C4-2B (cell line): ENCODE results near the gene MMS19.

Experiments
- H3K27ac ChIP-seq: fragments of 450-650 bp; 2 replicates; pipeline ENCODE4 v1.5.1; 2017
- ZFX ChIP-seq: fragments of 450-650 bp; IDR thresholded peaks from 2 replicates; pipeline ENCODE4 v1.6.1; 2017
- TF ChIP-seq, protein P1 (sequence below): fragments of 450-650 bp; conservative IDR thresholded peaks from 2 replicates; pipeline ENCODE4 v1.5.1; 2017; ENCODE audit warnings: mild to moderate bottlenecking

Gene MMS19

DNA sequence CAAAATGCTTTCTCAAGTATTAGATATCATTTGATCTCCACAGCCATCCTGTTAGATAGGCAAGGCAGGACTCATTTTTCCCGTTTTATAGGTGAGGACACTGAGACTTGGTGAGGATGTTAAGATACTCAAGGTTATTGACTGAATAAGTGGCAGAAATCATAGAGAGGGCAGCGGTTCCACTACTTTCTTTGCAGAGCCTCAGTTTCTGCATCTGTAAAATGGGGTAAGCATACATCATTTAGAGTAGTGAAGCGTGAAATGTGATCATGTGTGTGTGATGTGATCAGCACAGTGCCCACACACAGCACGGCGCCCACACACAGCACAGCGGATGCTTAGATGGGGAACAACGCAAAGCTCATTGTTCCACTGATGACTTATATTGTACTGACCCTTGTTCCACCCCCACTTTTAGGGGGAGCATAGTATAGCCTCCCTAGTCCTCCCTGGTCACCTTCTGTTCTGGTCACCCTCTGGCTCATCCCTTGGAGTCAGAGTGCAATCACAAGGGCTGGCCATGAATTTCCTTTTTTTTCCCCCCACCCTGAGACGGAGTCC, 11.0 kb upstream of the MMS19 start:
- no peak overlapping the region for H3K27ac ChIP-seq
- TF ChIP-seq, protein P1, sequence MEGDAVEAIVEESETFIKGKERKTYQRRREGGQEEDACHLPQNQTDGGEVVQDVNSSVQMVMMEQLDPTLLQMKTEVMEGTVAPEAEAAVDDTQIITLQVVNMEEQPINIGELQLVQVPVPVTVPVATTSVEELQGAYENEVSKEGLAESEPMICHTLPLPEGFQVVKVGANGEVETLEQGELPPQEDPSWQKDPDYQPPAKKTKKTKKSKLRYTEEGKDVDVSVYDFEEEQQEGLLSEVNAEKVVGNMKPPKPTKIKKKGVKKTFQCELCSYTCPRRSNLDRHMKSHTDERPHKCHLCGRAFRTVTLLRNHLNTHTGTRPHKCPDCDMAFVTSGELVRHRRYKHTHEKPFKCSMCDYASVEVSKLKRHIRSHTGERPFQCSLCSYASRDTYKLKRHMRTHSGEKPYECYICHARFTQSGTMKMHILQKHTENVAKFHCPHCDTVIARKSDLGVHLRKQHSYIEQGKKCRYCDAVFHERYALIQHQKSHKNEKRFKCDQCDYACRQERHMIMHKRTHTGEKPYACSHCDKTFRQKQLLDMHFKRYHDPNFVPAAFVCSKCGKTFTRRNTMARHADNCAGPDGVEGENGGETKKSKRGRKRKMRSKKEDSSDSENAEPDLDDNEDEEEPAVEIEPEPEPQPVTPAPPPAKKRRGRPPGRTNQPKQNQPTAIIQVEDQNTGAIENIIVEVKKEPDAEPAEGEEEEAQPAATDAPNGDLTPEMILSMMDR, result no peak
- no peak for TF ChIP-seq ZFX

DNA sequence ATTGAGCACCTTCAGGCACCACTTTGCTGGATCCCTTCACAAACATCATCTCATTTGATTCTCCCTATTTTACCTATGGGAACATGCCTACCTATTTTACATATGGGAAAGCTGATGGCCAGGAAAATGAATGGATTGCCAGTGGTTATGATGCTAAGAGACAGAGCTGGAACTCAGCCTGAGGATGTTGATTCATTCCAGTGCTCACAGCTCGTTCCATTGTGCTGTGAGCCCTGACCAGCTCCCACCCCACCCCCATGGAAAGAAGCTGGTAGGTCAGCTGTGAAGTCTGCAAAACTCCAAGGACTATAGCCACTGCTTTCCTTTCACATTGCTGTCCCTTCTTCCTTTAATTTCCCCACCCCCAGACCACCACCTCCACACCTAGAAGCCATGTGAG, 10.1 kb upstream of the MMS19 start:
- TF ChIP-seq, protein P1, result no peak
- TF ChIP-seq ZFX, result no peak
- no peak overlapping the region for H3K27ac ChIP-seq

DNA sequence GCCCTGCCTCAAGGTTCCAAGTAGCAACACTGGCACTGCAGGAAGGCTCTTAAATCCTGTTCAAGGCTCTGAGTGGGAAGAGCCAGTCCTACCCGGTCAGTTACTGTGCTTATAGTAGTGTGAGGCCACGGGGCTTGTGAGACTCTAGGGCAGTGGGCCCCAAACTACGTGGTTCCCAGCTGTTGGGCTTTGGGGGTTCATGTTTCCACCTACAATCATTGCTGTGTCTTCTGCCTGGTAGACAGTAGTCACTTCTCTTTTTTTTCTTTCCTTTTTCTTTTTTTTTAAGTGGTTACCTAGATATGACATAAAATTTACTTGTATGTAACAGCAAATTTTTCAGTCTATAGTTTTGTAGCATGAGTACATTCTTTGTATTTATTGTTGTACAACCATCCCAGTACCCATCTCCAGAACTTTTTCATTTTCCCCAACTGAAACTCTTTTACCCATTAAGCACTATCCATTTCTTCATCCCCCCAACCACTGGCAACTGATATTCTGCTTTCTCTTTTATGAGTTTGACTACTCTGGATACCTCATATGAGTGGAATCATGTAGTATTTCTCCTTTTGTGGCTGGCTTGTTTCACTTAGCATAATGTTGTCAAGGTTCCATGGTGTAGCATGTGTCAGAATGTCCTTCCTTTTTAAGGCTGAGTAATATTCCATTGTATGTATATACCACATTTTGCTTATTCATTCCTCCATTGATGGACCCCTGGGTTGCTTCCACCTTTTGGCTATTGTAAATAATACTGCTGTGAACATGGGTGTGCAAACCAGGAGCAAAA, 8.2 kb upstream of the MMS19 start:
- TF ChIP-seq, protein P1, result no peak
- no peak for TF ChIP-seq ZFX
- no peak overlapping the region for H3K27ac ChIP-seq

DNA sequence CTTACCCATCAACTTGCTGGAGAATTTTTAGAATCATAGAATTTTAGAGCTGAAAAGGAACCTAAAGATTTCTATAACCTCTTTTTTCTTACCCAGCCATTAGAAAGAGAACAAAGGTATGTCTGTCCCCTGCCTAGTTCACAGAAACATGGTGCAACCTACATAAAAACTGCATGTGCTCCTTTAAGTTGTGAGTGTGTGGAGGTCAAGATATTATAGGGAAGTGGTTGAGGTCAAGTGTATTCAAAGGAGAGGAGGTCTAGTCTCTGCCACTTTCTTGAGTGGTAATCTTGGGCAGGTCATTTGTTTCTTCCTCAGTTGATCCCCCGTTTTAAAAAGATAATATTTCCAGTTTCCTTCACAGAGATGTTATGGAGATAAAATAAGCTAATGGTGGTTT, 6.9 kb upstream of the MMS19 start:
- H3K27ac ChIP-seq, result no peak overlapping the region

DNA sequence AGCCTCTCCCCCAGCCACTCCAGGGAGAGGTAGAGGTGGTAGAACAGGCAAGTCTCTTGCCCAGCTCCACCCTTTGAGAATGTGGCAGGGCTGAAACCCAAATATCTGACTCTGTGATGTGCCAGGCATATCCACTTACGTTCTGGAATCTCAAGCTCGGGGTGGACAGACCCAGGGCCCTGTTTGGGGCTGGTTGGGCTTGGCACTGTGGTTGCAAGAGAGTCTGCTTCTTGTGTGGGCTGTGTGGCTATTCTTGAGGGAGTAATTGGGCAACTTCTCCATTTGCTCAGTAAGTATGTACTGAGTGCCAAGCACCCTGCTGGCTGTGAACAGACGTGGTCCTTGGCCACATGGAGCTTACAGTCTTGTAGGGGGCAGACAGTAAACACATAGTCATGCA, 5.2 kb upstream of the MMS19 start:
- H3K27ac ChIP-seq, result no peak overlapping the region
- TF ChIP-seq ZFX, result no peak
- TF ChIP-seq, protein P1, result no peak

More for the DNA sequence above, 6.9 kb upstream of the MMS19 start:
- TF ChIP-seq, protein P1, result no peak
- TF ChIP-seq ZFX, result no peak

DNA sequence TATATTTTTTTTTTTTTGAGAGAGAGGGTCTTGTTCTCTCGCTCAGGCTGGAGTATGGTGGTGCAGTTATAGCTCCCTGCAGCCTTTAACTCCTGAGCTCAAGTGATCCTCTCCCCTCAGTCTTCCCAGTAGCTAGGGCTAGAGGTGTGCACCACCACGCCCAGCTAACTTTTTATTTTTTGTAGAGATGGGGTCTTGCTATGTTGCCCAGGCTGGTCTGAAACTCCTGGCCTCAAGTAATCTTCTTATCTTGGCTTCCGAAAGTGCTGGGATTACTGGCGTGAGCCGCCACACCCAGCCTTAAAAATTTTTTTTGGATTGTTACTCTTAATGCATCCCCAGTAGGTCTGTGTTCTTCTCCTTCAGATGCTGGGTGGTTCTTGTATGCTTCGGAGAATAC, 4.7 kb upstream of the MMS19 start:
- no peak overlapping the region for H3K27ac ChIP-seq
- TF ChIP-seq, protein P1, result no peak
- TF ChIP-seq ZFX, result no peak

DNA sequence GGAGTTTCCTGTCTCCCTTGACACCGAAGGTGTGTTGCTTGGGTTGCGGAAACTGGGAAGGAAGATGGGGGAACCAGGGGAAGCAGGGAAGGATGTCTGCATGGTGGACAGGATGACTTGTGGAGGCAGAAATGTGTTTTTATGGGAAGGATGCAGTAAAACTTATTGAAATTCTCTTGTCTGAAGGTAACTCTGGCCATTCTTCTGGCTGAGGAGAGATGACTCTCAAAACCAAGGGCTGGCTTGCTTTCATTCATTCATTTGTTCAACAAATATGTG, 2.0 kb upstream of the MMS19 start:
- TF ChIP-seq, protein P1, result no peak
- TF ChIP-seq ZFX, result no peak
- H3K27ac ChIP-seq, result no peak overlapping the region
